SK-N-SH (cell line): Measurements from ENCODE around the gene MAP2K3. TPM values are rescaled to one million over a fixed set of nuclear protein-coding genes. Genes with fewer than 3 reads are reported as not detected.

Experiments
- CTCF ChIA-PET: fragments of 300-600, 350-600 bp; formaldehyde crosslinking; extraction: SDS; loops from one replicate; lab custom pipeline; 2021; lab: Yijun Ruan, JAX
- POLR2A ChIA-PET: fragments of 350-600 bp; sonication (Branson Sonifier 250); formaldehyde crosslinking; extraction: SDS; loops from one replicate; lab custom pipeline; 2020; ENCODE audit warnings: antibody characterized with exemption, inconsistent platforms; lab: Yijun Ruan, JAX
- DNase-seq: peaks from one replicate; pipeline ENCODE4 v3.0.0; 2012
- H2AFZ ChIP-seq: fragments of 200-600 bp; sonication (generic); 2 replicates; pipeline ENCODE4 v1.8.1; 2016; ENCODE audit warnings: antibody characterized with exemption, mild to moderate bottlenecking, low read depth
- H3F3A ChIP-seq: fragments of 200-600 bp; sonication (generic); replicated peaks from 2 replicates; pipeline ENCODE3; 2016; ENCODE audit warnings: antibody characterized with exemption, mild to moderate bottlenecking; ENCODE audit not compliant: insufficient read depth
- H3K27ac ChIP-seq, 2 experiments: fragments of 200-500 bp in 1 of 2; fragments of 200-600 bp in 1 of 2; sonication (Bioruptor generic) in 1 of 2; sonication (generic), shearing (Covaris generic) in 1 of 2; 2 replicates each; pipeline versions ENCODE4 v1.5.1 to v1.6.1; 2014 to 2016; ENCODE audit warnings: low read depth in 2 of 2, inconsistent platforms in 1 of 2, low read length in 1 of 2, mild to moderate bottlenecking in 1 of 2, mixed read lengths in 1 of 2
- H3K27me3 ChIP-seq: fragments of 200-600 bp; sonication (generic), shearing (Covaris generic); 2 replicates; pipeline ENCODE4 v1.6.1; 2016; ENCODE audit warnings: mixed run types; ENCODE audit not compliant: insufficient read depth
- H3K36me3 ChIP-seq, 2 experiments: fragments of 200-500 bp in 1 of 2; fragments of 200-600 bp in 1 of 2; sonication (Bioruptor generic) in 1 of 2; sonication (generic) in 1 of 2; replicated peaks in 1 of 2; 2 replicates each; pipeline versions ENCODE3 to v1.5.1; 2014 to 2016; ENCODE audit warnings: low read length in 1 of 2, mild to moderate bottlenecking in 1 of 2; ENCODE audit not compliant: insufficient read depth in 2 of 2, control insufficient read depth in 1 of 2
- H3K4me1 ChIP-seq, 2 experiments: fragments of 200-500 bp in 1 of 2; fragments of 200-600 bp in 1 of 2; sonication (Bioruptor generic) in 1 of 2; sonication (generic), shearing (Covaris generic) in 1 of 2; 2 replicates each; pipeline versions ENCODE4 v1.5.1 to v1.6.1; 2014 to 2016; ENCODE audit warnings: low read depth in 1 of 2, low read length in 1 of 2, mixed run types in 1 of 2; ENCODE audit not compliant: insufficient read depth in 2 of 2, control insufficient read depth in 1 of 2
- H3K4me2 ChIP-seq: fragments of 200-600 bp; sonication (generic), shearing (Covaris generic); 2 replicates; pipeline ENCODE4 v1.6.1; 2017; ENCODE audit warnings: mixed run types
- H3K4me3 ChIP-seq, 2 experiments: fragments of 200-500 bp in 1 of 2; fragments of 200-600 bp in 1 of 2; sonication (Bioruptor generic) in 1 of 2; sonication (generic), shearing (Covaris generic) in 1 of 2; 2 replicates each; pipeline versions ENCODE4 v1.5.1 to v1.8.1; 2014 to 2016; ENCODE audit warnings: low read depth in 2 of 2, inconsistent platforms in 1 of 2, low read length in 1 of 2, mild to moderate bottlenecking in 1 of 2, mixed read lengths in 1 of 2, moderate library complexity in 1 of 2
- H3K79me2 ChIP-seq: fragments of 200-600 bp; sonication (generic); 2 replicates; pipeline ENCODE4 v1.8.1; 2017; ENCODE audit warnings: mild to moderate bottlenecking; ENCODE audit not compliant: insufficient read depth
- H3K9ac ChIP-seq: fragments of 200-600 bp; sonication (generic); 2 replicates; pipeline ENCODE4 v1.6.1; 2017; ENCODE audit warnings: mixed run types
- H3K9me2 ChIP-seq: fragments of 200-600 bp; sonication (generic); 2 replicates; pipeline ENCODE4 v1.6.1; 2017; ENCODE audit warnings: mixed run types
- H3K9me3 ChIP-seq: fragments of 200-600 bp; sonication (generic); 2 replicates; pipeline ENCODE4 v1.6.1; 2017; ENCODE audit warnings: mixed run types, mild to moderate bottlenecking, moderate library complexity
- H4K20me1 ChIP-seq: fragments of 200-600 bp; sonication (generic); 2 replicates; pipeline ENCODE4 v1.6.1; 2017; ENCODE audit warnings: mild to moderate bottlenecking, mixed run types; ENCODE audit not compliant: insufficient read depth
- CTCF ChIP-seq: fragments of 200-600 bp; sonication (generic); IDR thresholded peaks from 2 replicates; pipeline ENCODE4 v1.6.1; 2017; ENCODE audit warnings: antibody characterized with exemption, mild to moderate bottlenecking, moderate library complexity
- EP300 ChIP-seq, 2 experiments: IDR thresholded peaks; 2 replicates each; pipeline versions ENCODE4 v1.4.0 to v1.6.1; 2012; ENCODE audit warnings: borderline replicate concordance in 1 of 2, low read depth in 1 of 2, low read length in 1 of 2
- FOXJ3 ChIP-seq: sonication (generic); formaldehyde crosslinking; IDR thresholded peaks from 2 replicates; pipeline ENCODE4 v1.5.1; 2020; ENCODE audit warnings: mild to moderate bottlenecking, missing genetic modification reagents
- IRF3 ChIP-seq: fragments of 150-350 bp; IDR thresholded peaks from 2 replicates; pipeline ENCODE4 v1.6.1; 2016; ENCODE audit warnings: mild to moderate bottlenecking, low read depth, low read length
- JUND ChIP-seq: IDR thresholded peaks from 2 replicates; pipeline ENCODE4 v1.4.0; 2012
- MAX ChIP-seq: IDR thresholded peaks from 2 replicates; pipeline ENCODE4 v1.4.0; 2012; ENCODE audit warnings: low read depth
- MEF2A ChIP-seq: IDR thresholded peaks from 2 replicates; pipeline ENCODE4 v1.4.0; 2012; ENCODE audit warnings: low read depth, borderline replicate concordance
- NRF1 ChIP-seq: IDR thresholded peaks from 2 replicates; pipeline ENCODE4 v1.6.1; 2012; ENCODE audit warnings: low read depth, mild to moderate bottlenecking, low read length
- POLR2AphosphoS5 ChIP-seq: IDR thresholded peaks from 2 replicates; pipeline ENCODE4 v1.6.1; 2012; ENCODE audit warnings: low read depth, low read length
- RCOR1 ChIP-seq: fragments of 150-350 bp; IDR thresholded peaks from 2 replicates; pipeline ENCODE4 v1.6.1; 2017; ENCODE audit warnings: antibody characterized with exemption, low read length
- SIN3A ChIP-seq: IDR thresholded peaks from 2 replicates; pipeline ENCODE4 v1.6.1; 2012; ENCODE audit warnings: low read depth, mild to moderate bottlenecking, low read length, moderate library complexity, borderline replicate concordance
- SMC3 ChIP-seq: IDR thresholded peaks from 2 replicates; pipeline ENCODE4 v1.6.1; 2012; ENCODE audit warnings: low read depth, low read length, improper control_type of control experiment
- TCF12 ChIP-seq: IDR thresholded peaks from 2 replicates; pipeline ENCODE4 v1.4.0; 2012
- TEAD4 ChIP-seq: IDR thresholded peaks from 2 replicates; pipeline ENCODE4 v1.4.0; 2012; ENCODE audit warnings: mild to moderate bottlenecking, borderline replicate concordance; ENCODE audit not compliant: insufficient read depth
- USF1 ChIP-seq: IDR thresholded peaks from 2 replicates; pipeline ENCODE4 v1.4.0; 2012; ENCODE audit warnings: low read depth, borderline replicate concordance
- ZBTB33 ChIP-seq: IDR thresholded peaks from 2 replicates; pipeline ENCODE4 v1.4.0; 2012; ENCODE audit warnings: low read depth, borderline replicate concordance
- WGBS: methylation state at CpG from one replicate; pipeline ENCODE4 v1.1.6; 2017; ENCODE audit warnings: low lambda C conversion rate; 5-methylcytosine and 5-hydroxymethylcytosine counted together
- polyA plus RNA-seq, 3 experiments: library from polyadenylated mRNA; depleted of rRNA; stranded (reverse); fragments of >200 nt; gene quantifications; 2 replicates each; pipeline ENCODE4 v1.2.3, GENCODE V29; 2012

MAP2K3 gene
- polyA plus RNA-seq, 1 of the 3 experiments (the other 2 are of a cell fraction): 30.0 TPM

GRCh38 chr17:21352981-21353265, 68.4 kb downstream of the MAP2K3 start (continued):
- TF ChIP-seq SIN3A (no peak), MAX (no peak), POLR2AphosphoS5 (no peak), USF1 (no peak), JUND (no peak), CTCF (no peak)

GRCh38 chr17:21353326-21354010, 69.0 kb downstream of the MAP2K3 start:
- H2AFZ ChIP-seq: no peak overlapping the region

More at GRCh38 chr17:21353326-21354010, 69.0 kb downstream of the MAP2K3 start:
- Histone ChIP-seq H4K20me1 (no peaks in the 10 kb centered on the region), H3K79me2 (no peaks in the 10 kb centered on the region), H3K4me3 (no peak overlapping the region), H3K9ac (no peak overlapping the region), H3K27ac (no peak overlapping the region), H3K9me2 (no peaks in the 10 kb centered on the region), H3K4me2 (no peak overlapping the region), H3K36me3 (no peaks in the 10 kb centered on the region), H3K4me1 (peaks cover 0 to 11% of the 10 kb centered on the region in 2 experiments; a peak in 1 of 4 replicates), H3K9me3 (no peaks in the 10 kb centered on the region), H3K27me3 (no peaks in the 10 kb centered on the region), H3F3A (no peaks in the 10 kb centered on the region)
- ChIA-PET CTCF (no interaction called here), POLR2A (no interaction called here)
- DNase-seq: no peak
- TF ChIP-seq FOXJ3 (CRISPR knock-in tag) (no peak), EP300 (IDR thresholded peaks at IDR 0.05; ENCODE audit: borderline replicate concordance in 1 of 2, low read depth in 1 of 2, low read length in 1 of 2) (no peak), ZBTB33 (no peak), CTCF (no peak), RCOR1 (no peak), TEAD4 (no peak), MEF2A (no peak), NRF1 (no peak), SMC3 (no peak), TCF12 (no peak), IRF3 (no peak)
- WGBS: 85% methylated on average over 12 of the region's 13 CpGs
